CD8-positive, alpha-beta memory T cell (primary cell): ENCODE results near the gene GRIN1. TPM values are rescaled to one million over a fixed set of nuclear protein-coding genes. Genes with fewer than 3 reads are reported as not detected.
A peak's percentile ranks its signal among the peaks of the same experiment; 100 is the strongest.

ENCODE experiments used
- CTCF ChIA-PET: fragments of 350-600 bp; sonication (Branson Sonifier 250); formaldehyde crosslinking; loops from one replicate; lab custom pipeline; 2021; ENCODE audit warnings: antibody characterized with exemption; lab: Charles Lee
- POLR2A ChIA-PET: fragments of 350-600 bp; sonication (Branson Sonifier 250); formaldehyde crosslinking; loops from one replicate; lab custom pipeline; 2021; ENCODE audit warnings: antibody characterized with exemption; lab: Charles Lee
- DNase-seq, 5 donors: peaks; one replicate each; pipeline versions ENCODE4 v3.0.0 to v3.0.0-alpha.2; 2020 to 2022; ENCODE audit warnings: mixed read lengths in 1 of 5
- H3K27ac ChIP-seq: one replicate; pipeline ENCODE4 v1.7.0; 2013; ENCODE audit warnings: low read depth, mild to moderate bottlenecking, low read length, moderate library complexity
- H3K27me3 ChIP-seq: 2 replicates; pipeline ENCODE4 v1.7.0; 2013; ENCODE audit warnings: low read length, mild to moderate bottlenecking; ENCODE audit not compliant: insufficient read depth, poor library complexity, severe bottlenecking
- H3K36me3 ChIP-seq: 2 replicates; pipeline ENCODE4 v1.7.0; 2013; ENCODE audit warnings: mild to moderate bottlenecking, low read length, moderate library complexity; ENCODE audit not compliant: insufficient read depth
- H3K4me1 ChIP-seq: 2 replicates; pipeline ENCODE4 v1.7.0; 2013; ENCODE audit warnings: mild to moderate bottlenecking, low read length, moderate library complexity; ENCODE audit not compliant: insufficient read depth
- H3K4me3 ChIP-seq: 2 replicates; pipeline ENCODE4 v1.7.0; 2013; ENCODE audit warnings: mild to moderate bottlenecking, low read length
- H3K9me3 ChIP-seq: 2 replicates; pipeline ENCODE4 v1.7.0; 2013; ENCODE audit warnings: mild to moderate bottlenecking, low read length
- H3K27ac Mint-ChIP-seq, 8 donors: one replicate each; pipeline ENCODE4 v1.8.0; 2020 to 2021; ENCODE audit warnings: mixed read lengths in 8 of 8, mild to moderate bottlenecking in 6 of 8, inconsistent platforms in 3 of 8, moderate library complexity in 3 of 8
- H3K27me3 Mint-ChIP-seq, 2 donors: one replicate each; pipeline ENCODE4 v1.8.0; 2020 to 2021; ENCODE audit warnings: mixed read lengths in 2 of 2, mild to moderate bottlenecking in 1 of 2, moderate library complexity in 1 of 2
- H3K36me3 Mint-ChIP-seq, 3 donors: one replicate each; pipeline ENCODE4 v1.8.0; 2020 to 2021; ENCODE audit warnings: mixed read lengths in 3 of 3, inconsistent platforms in 1 of 3, mild to moderate bottlenecking in 1 of 3
- H3K4me1 Mint-ChIP-seq, 3 donors: one replicate each; pipeline ENCODE4 v1.8.0; 2020 to 2021; ENCODE audit warnings: mixed read lengths in 3 of 3, inconsistent platforms in 1 of 3, mild to moderate bottlenecking in 1 of 3
- H3K4me3 Mint-ChIP-seq, 7 donors: one replicate each; pipeline ENCODE4 v1.8.0; 2020 to 2021; ENCODE audit warnings: mixed read lengths in 7 of 7, mild to moderate bottlenecking in 6 of 7, moderate library complexity in 4 of 7, inconsistent platforms in 2 of 7
- H3K9me3 Mint-ChIP-seq, 5 donors: one replicate each; pipeline ENCODE4 v1.8.0; 2020 to 2022; ENCODE audit warnings: mixed read lengths in 5 of 5, mild to moderate bottlenecking in 3 of 5, moderate library complexity in 2 of 5, inconsistent platforms in 1 of 5
- polyA plus RNA-seq: library from polyadenylated mRNA; unstranded; fragments of 300-500 nt; fragmentation: Illumina TruSeq; gene quantifications from one replicate; pipeline ENCODE4 v1.2.3, GENCODE V29; 2021
- total RNA-seq, 2 experiments: library from RNA; stranded (reverse); gene quantifications; one replicate each; pipeline ENCODE4 v1.2.3, GENCODE V29; 2021

Gene GRIN1
- total and polyA plus RNA-seq, 3 experiments from 2014 or later: not detected

DNA sequence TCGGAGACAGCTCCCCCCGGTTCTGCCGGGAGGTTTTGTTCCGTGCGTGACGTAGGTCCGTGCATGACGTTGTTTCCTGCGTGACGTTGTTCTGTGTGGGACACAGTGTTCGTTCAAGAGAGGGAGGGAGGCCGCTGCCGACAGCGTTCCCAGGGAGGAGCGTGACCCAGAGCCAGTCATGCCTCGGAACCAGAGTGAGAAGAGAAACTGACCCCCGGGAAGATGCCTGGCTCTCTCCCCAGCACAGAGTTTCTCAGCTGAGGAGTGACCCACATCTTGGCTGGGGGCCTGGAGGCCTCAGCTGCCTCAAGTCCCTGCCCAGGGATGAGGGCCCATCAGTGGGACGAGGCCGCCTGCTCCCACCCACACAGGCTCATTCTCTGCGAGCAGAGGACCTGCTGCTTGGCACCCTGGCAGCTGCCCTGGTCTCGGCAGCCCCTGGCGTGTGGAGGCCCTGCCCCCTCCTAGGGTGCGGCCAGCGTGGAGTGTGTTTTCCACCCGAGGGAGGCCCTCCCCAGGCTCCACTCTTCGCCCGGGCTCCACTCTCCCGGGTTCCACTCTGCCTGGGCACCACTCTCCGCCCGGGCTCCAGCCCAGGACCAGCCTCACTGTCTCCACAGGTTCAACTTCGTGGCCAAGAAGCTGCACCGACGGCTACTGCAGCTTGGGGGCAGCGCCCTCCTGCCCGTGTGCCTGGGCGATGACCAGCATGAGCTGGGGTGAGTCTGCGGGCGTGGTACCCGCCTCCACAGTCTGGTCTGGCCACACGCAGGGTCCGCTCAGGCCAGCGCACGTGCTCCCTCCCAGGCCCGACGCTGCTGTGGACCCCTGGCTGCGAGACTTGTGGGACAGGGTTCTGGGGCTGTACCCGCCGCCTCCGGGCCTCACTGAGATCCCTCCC is 74.5 kb downstream of the GRIN1 start:
- H3K27me3 ChIP-seq: no peaks in the 10 kb centered on the region
- H3K36me3 ChIP-seq: no peaks in the 10 kb centered on the region
- ChIA-PET CTCF (no interaction called here), POLR2A (no interaction called here)
- H3K4me3 Mint-ChIP-seq: no peak overlapping the region
- no peak overlapping the region for H3K27ac Mint-ChIP-seq
- no peaks in the 10 kb centered on the region for H3K9me3 ChIP-seq
- no peaks in the 10 kb centered on the region for H3K4me1 ChIP-seq
- H3K36me3 Mint-ChIP-seq: peaks cover 0 to 16% (median 0%) of the 10 kb centered on the region in 3 donors
- H3K4me3 ChIP-seq: no peak overlapping the region
- H3K9me3 Mint-ChIP-seq: no peaks in the 10 kb centered on the region
- no peak overlapping the region for H3K27ac ChIP-seq
- H3K4me1 Mint-ChIP-seq: peaks cover 0 to 2% (median 0%) of the 10 kb centered on the region in 3 donors
- H3K27me3 Mint-ChIP-seq: no peaks in the 10 kb centered on the region
- DNase-seq: no peak

DNA sequence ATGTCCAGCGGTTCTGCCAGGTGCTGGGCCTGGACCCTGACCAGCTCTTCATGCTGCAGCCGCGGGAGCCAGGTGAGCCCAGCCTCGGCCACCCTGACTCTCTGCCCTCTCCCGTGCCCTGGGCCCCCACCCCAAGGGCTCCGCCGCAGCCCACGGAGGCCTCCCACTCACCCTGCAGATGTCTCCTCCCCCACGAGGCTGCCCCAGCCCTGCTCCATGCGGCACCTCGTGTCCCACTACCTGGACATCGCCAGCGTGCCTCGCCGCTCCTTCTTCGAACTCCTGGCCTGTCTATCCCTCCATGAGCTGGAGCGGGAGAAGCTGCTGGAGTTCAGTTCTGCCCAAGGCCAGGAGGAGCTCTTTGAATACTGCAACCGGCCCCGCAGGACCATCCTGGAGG is 75.7 kb downstream of the GRIN1 start:
- peaks cover 0 to 10% (median 0%) of the 10 kb centered on the region in 3 donors for H3K36me3 Mint-ChIP-seq
- POLR2A ChIA-PET: no interaction called here

DNA sequence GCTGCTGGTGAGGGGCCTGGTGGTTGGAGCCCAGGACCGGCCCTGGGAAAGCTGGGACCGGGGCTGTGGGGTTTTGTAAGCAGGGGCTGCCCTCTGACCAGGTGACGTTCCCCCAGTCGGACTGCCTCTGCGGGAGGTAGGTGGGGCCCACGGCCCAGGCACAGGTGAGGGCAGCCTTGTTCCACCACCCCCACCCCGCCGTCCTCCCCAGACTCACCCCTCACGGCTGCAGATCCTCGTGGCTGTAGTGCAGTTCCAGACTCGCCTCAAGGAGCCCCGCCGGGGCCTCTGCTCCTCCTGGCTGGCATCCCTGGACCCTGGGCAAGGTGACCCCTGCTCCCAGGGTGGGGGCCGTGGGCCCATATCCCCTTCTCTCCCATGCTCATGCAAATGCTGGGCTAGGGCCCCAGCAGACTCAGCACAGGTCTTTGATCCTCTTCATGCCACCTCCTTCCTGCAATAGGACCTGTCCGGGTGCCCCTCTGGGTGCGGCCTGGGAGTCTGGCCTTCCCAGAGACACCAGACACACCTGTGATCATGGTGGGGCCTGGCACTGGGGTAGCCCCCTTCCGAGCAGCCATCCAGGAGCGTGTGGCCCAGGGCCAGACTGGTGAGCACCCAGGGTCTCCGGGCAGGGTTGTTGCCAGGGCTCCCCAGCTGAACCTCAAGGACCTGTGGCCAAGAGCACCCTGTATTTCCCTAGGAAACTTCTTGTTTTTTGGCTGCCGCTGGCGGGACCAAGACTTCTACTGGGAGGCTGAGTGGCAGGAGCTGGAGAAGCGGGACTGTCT is 76.4 kb downstream of the GRIN1 start:
- peaks cover 0 to 8% (median 0%) of the 10 kb centered on the region in 3 donors for H3K36me3 Mint-ChIP-seq
- Histone ChIP-seq H3K27me3 (no peaks in the 10 kb centered on the region), H3K36me3 (no peaks in the 10 kb centered on the region), H3K27ac (no peak overlapping the region), H3K4me3 (no peak overlapping the region), H3K9me3 (no peaks in the 10 kb centered on the region), H3K4me1 (no peaks in the 10 kb centered on the region)
- no peaks in the 10 kb centered on the region for H3K4me1 Mint-ChIP-seq
- H3K9me3 Mint-ChIP-seq: peaks cover 0 to 1% (median 0%) of the 10 kb centered on the region in 5 donors
- ChIA-PET CTCF (interaction anchor here (0.7 to 1.0 kb wide), 2 partner anchors 14 to 100 kb away, joined by 3 to 4 read pairs; partner anchors contain the start of gene TPRN), POLR2A (no interaction called here)
- no peak overlapping the region for H3K27ac Mint-ChIP-seq
- H3K27me3 Mint-ChIP-seq: no peaks in the 10 kb centered on the region
- H3K4me3 Mint-ChIP-seq: no peak overlapping the region
- no peak for DNase-seq

More for the DNA sequence above, 75.7 kb downstream of the GRIN1 start:
- CTCF ChIA-PET: interaction anchor here (1.0 kb wide), 1 partner anchor 99 kb away, joined by 4 read pairs; no protein-coding TSS in a partner anchor
- Histone ChIP-seq H3K9me3 (no peaks in the 10 kb centered on the region), H3K27me3 (no peaks in the 10 kb centered on the region), H3K27ac (no peak overlapping the region), H3K36me3 (no peaks in the 10 kb centered on the region), H3K4me1 (no peaks in the 10 kb centered on the region), H3K4me3 (no peak overlapping the region)
- H3K27ac Mint-ChIP-seq: peak overlapping the region in 1 of 8 donors; percentile 47
- no peak overlapping the region for H3K4me3 Mint-ChIP-seq
- H3K27me3 Mint-ChIP-seq: no peaks in the 10 kb centered on the region
- peaks cover 0 to 1% (median 0%) of the 10 kb centered on the region in 5 donors for H3K9me3 Mint-ChIP-seq
- no peak for DNase-seq
- H3K4me1 Mint-ChIP-seq: no peaks in the 10 kb centered on the region

DNA sequence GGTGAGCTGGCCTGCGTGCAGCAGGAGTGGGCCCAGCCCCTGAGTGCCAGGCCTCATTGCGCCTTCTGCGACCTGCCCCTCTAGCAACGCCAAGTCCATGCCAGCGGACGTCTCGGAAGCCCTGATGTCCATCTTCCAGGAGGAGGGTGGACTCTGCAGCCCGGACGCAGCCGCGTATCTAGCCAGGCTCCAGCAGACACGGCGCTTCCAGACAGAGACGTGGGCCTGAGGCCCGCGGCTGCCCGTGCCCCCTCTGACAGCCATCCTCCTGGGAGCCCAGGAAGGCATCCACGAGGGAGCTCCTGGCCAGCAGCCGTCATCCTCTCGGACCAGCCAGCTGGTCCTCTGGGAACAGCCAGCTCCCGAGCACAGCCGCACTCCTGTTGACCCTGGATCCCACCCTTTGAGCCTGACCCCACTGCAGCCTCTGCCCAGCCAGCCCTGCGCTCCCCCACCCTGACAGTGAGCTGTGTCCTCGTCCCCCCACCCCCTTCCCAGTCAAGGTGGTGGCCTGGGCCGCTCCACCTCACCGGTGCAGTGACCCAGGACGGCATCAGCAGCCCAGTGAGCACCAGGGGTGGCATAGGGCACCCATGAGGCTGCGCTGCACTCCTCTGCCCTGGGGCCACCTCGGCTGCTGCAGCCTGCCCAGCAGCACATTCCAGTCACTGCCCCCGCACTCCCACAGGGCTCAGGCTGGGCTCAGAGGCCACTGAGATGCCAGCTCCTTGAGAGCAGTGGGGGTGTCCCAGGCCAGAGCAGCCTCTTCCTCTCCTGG is 77.4 kb downstream of the GRIN1 start:
- peaks cover 0 to 1% (median 0%) of the 10 kb centered on the region in 5 donors for H3K9me3 Mint-ChIP-seq
- no peaks in the 10 kb centered on the region for H3K4me1 Mint-ChIP-seq
- H3K27me3 ChIP-seq: no peaks in the 10 kb centered on the region
- H3K4me3 ChIP-seq: no peak overlapping the region
- ChIA-PET POLR2A (no interaction called here), CTCF (interaction anchor here (0.7 to 1.0 kb wide), 2 partner anchors 15 to 22 kb away, joined by 3 read pairs; partner anchors contain the start of gene TPRN)
- H3K36me3 ChIP-seq: no peaks in the 10 kb centered on the region
- H3K27me3 Mint-ChIP-seq: no peaks in the 10 kb centered on the region
- H3K4me1 ChIP-seq: no peaks in the 10 kb centered on the region
- H3K9me3 ChIP-seq: no peaks in the 10 kb centered on the region
- H3K4me3 Mint-ChIP-seq: no peak overlapping the region
- H3K27ac Mint-ChIP-seq: no peak overlapping the region
- no peak for DNase-seq
- no peak overlapping the region for H3K27ac ChIP-seq
- H3K36me3 Mint-ChIP-seq: peaks cover 0 to 8% (median 0%) of the 10 kb centered on the region in 3 donors

DNA sequence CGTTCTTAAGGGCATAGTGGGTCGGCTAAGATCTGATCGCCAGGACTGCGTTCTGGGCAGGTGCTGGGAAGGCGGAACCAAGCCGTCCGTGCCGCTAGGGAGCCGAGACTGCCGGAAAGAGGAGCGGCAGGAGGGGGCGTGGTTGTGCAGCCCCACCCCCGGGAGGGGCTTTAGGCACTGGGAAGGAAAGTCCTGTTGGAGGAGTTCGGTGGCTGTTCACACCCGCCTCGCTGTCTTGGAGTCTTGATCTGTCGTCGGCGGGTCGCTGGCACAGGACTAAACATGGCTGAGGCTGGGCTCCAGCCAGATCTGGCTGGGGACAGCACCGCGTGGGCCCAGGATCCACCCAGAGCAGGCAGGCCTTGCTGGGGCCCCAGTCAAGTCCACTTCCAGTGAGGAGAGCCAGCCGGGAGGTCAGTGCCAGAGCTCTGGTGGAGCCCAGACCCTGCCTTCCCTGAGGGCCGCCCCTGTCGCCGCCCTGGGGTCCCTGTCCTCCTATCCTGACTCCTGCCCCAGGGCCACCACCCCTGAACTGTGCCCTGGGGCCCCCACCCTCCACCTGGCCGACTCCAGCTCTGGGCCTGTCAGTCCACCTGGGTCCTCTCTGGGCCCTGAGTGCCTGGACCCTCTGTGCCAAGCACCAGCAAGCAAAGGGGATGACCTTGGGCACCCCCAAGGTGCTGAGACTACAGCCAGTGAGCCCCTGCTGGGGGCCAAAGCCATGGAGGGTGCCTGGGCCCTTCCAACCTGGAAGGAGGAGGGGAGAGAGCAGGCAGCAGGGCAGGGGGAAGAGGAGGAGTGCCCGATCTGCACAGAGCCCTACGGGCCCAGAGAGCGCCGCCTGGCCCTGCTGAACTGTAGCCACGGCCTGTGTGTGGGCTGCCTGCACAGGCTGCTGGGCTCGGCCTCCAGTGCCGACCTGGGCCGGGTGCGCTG is 78.6 kb downstream of the GRIN1 start:
- H3K4me1 Mint-ChIP-seq: no peaks in the 10 kb centered on the region

DNA sequence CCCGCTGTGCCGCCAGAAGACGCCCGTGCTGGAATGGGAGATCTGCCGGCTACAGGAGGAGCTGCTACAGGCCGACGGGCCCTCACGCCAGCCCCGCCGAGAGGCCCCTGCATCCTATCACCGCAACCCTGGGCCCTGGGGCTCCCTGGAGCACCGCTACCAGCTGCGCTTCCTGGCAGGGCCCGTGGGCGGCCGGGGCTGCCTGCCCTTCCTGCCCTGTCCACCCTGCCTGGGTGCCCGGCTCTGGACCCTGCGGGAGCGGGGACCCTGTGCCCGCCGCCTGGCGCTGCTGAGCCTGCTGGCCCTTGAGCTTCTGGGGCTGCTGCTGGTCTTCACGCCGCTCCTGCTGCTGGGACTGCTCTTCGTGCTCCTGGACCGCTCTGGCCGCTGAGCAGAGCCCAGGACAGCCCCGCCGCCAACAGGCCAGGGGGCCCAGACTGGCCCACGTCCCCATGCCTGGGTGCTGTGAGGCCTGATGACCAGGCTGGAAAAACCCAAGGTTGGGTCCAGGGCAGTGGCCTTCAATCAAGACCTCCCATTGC is 79.3 kb downstream of the GRIN1 start:
- no peaks in the 10 kb centered on the region for H3K36me3 ChIP-seq
- ChIA-PET POLR2A (interaction anchor here (0.8 kb wide), 1 partner anchor 22 kb away, joined by 3 read pairs; no protein-coding TSS in a partner anchor), CTCF (interaction anchor here (1.2 to 1.5 kb wide), 3 partner anchors 10 to 189 kb away, joined by 3 to 4 read pairs (median 3); partner anchors contain the start of gene SSNA1)
- Mint-ChIP-seq H3K4me3 (no peak overlapping the region), H3K9me3 (peaks cover 0 to 1% (median 0%) of the 10 kb centered on the region in 5 donors), H3K36me3 (peaks cover 0 to 5% (median 0%) of the 10 kb centered on the region in 3 donors), H3K27ac (no peak overlapping the region), H3K4me1 (peaks cover 0 to 6% (median 2%) of the 10 kb centered on the region in 3 donors), H3K27me3 (no peaks in the 10 kb centered on the region)
- H3K27me3 ChIP-seq: no peaks in the 10 kb centered on the region
- no peak for DNase-seq
- no peaks in the 10 kb centered on the region for H3K9me3 ChIP-seq
- peaks cover 7% of the 10 kb centered on the region for H3K4me1 ChIP-seq
- no peak overlapping the region for H3K4me3 ChIP-seq
- peak overlapping the region; percentile 69 for H3K27ac ChIP-seq

More for the DNA sequence above, 78.6 kb downstream of the GRIN1 start:
- H3K9me3 Mint-ChIP-seq: peaks cover 0 to 1% (median 0%) of the 10 kb centered on the region in 5 donors
- POLR2A ChIA-PET: no interaction called here
- peaks cover 0 to 8% (median 0%) of the 10 kb centered on the region in 3 donors for H3K36me3 Mint-ChIP-seq
- DNase-seq: no peak
- Histone ChIP-seq H3K36me3 (no peaks in the 10 kb centered on the region), H3K4me1 (peaks cover under 1% of the 10 kb centered on the region), H3K27me3 (no peaks in the 10 kb centered on the region), H3K9me3 (no peaks in the 10 kb centered on the region), H3K27ac (peak overlapping the region; percentile 69), H3K4me3 (no peak overlapping the region)
- CTCF ChIA-PET: interaction anchor here (1.0 to 1.5 kb wide), 3 partner anchors 23 to 188 kb away, joined by 3 to 4 read pairs (median 3); partner anchors contain the start of gene SSNA1
- H3K4me3 Mint-ChIP-seq: peak overlapping the region in 1 of 7 donors; percentile 44
- no peak overlapping the region for H3K27ac Mint-ChIP-seq
- no peaks in the 10 kb centered on the region for H3K27me3 Mint-ChIP-seq
